ENCODE measurements around the gene HDAC4. TPM values are rescaled to one million over a fixed set of nuclear protein-coding genes. Genes with fewer than 3 reads are reported as not detected.

Gene HDAC4
- total and polyA plus RNA-seq, 9 of the 15 experiments (the other 6 are each of a cell fraction or from before 2014, with no cell fraction given), result 0.11 to 20.2 (median 4.0) TPM

- Histone ChIP-seq H3K9me3 (replicated peaks; ENCODE audit: control insufficient read depth, insufficient read depth, low read depth, low read length) (no peaks in the 10 kb centered on the region), H3K9ac (ENCODE audit: insufficient read depth in 1 of 2, low read depth in 2 of 2, low read length in 2 of 2) (no peak overlapping the region), H3K27ac (ENCODE audit: extremely low read depth, low read depth, low read length) (no peak overlapping the region), H3K4me3 (no peak overlapping the region), H3K4me2 (ENCODE audit: insufficient read depth, low read length) (no peak overlapping the region), H3K79me2 (ENCODE audit: control insufficient read depth, insufficient read depth, low read length) (no peaks in the 10 kb centered on the region), H3K4me1 (replicated peaks in 1 of 2; ENCODE audit: control insufficient read depth in 2 of 2, insufficient read depth in 2 of 2, low read length in 2 of 2) (no peaks in the 10 kb centered on the region; a peak in 2 of 5 replicates), H2AFZ (ENCODE audit: low read depth, low read length) (no peak overlapping the region), H4K20me1 (replicated peaks; ENCODE audit: control insufficient read depth, insufficient read depth, low read length) (no peaks in the 10 kb centered on the region), H3K36me3 (ENCODE audit: control insufficient read depth, insufficient read depth, low read length) (no peaks in the 10 kb centered on the region), H3K9me1 (ENCODE audit: control insufficient read depth, insufficient read depth, low read length) (no peaks in the 10 kb centered on the region), H3K27me3 (ENCODE audit: control insufficient read depth in 2 of 2, insufficient read depth in 2 of 2, low read length in 2 of 2) (no peaks in the 10 kb centered on the region)
- in situ Hi-C loops (cut with MboI), result no loop called here
- 93% methylated on average over 4 of the region's 10 CpGs for WGBS (ENCODE audit: insufficient coverage, low coverage, missing lambda C conversion rate)
- no TSS peak for BruUV-seq (replicated peaks)
- DNase-seq (ENCODE audit: extremely low read depth in 1 of 4, low spot score in 3 of 4), result no peak
- ChIA-PET CTCF (ENCODE audit: low intra/inter-chr PET ratio) (no interaction called here), POLR2A (no interaction called here)
- FAIRE-seq, result no peak
- no peak for TF ChIP-seq MCM2 (IDR thresholded peaks at IDR 0.05; ENCODE audit: low read depth)
- no peak for TF ChIP-seq POLR2AphosphoS2 (IDR thresholded peaks at IDR 0.05; ENCODE audit: low read length)
- ATAC-seq, result no peak
- intact Hi-C loops (cut with micrococcal nuclease), result no loop called here
Observed at GRCh38 chr2:239202836-239203235, 198.0 kb downstream of the HDAC4 start.

- CTCF ChIA-PET (ENCODE audit: low intra/inter-chr PET ratio), result no interaction called here
- intact Hi-C loops (cut with micrococcal nuclease), result no loop called here
- TF ChIP-seq FOS (IDR thresholded peaks at IDR 0.05; ENCODE audit: extremely low read depth, insufficient read length), result no peak
- no peak for TF ChIP-seq CCAR2 (IDR thresholded peaks at IDR 0.05; ENCODE audit: low read depth, low read length)
- no peak for TF ChIP-seq HBP1 (CRISPR knock-in tag; IDR thresholded peaks at IDR 0.05)
- TF ChIP-seq CBFA2T3 (IDR thresholded peaks at IDR 0.05), result no peak
- TF ChIP-seq MTA2 (IDR thresholded peaks at IDR 0.05; ENCODE audit: low read depth), result no peak
- no peak for TF ChIP-seq MED1 (CRISPR knock-in tag; IDR thresholded peaks at IDR 0.05; ENCODE audit: borderline replicate concordance)
- TF ChIP-seq ZNF785 (CRISPR knock-in tag; IDR thresholded peaks at IDR 0.05), result no peak
- no peak for TF ChIP-seq DIDO1 (tag; IDR thresholded peaks at IDR 0.05; ENCODE audit: low read depth)
- TF ChIP-seq ZNF253 (CRISPR knock-in tag; conservative IDR thresholded peaks at IDR 0.05), result no peak
- TF ChIP-seq HNRNPLL (IDR thresholded peaks at IDR 0.05; ENCODE audit: low read depth, low read length, poor library complexity, severe bottlenecking), result no peak
- TF ChIP-seq SUPT5H (IDR thresholded peaks at IDR 0.05), result no peak
- TF ChIP-seq GABPA (tag; conservative IDR thresholded peaks at IDR 0.05; ENCODE audit: low read depth), result no peak
- TF ChIP-seq KDM2B (CRISPR knock-in tag; IDR thresholded peaks at IDR 0.05), result no peak
- TF ChIP-seq ZNF79 (CRISPR knock-in tag; IDR thresholded peaks at IDR 0.05; ENCODE audit: low read depth), result no peak
- TF ChIP-seq NR4A1 (CRISPR knock-in tag; IDR thresholded peaks at IDR 0.05), result no peak
- no peak for TF ChIP-seq NR4A1 (tag; IDR thresholded peaks at IDR 0.05)
- TF ChIP-seq SIN3B (IDR thresholded peaks at IDR 0.05; ENCODE audit: low read depth), result no peak
- no peak for TF ChIP-seq TAL1 (IDR thresholded peaks at IDR 0.05)
- TF ChIP-seq KHSRP (IDR thresholded peaks at IDR 0.05), result no peak
Observed at GRCh38 chr2:239202343-239202742, 198.5 kb downstream of the HDAC4 start.

More at GRCh38 chr2:239202343-239202742, 198.5 kb downstream of the HDAC4 start:
- in situ Hi-C loops (cut with MboI), result no loop called here
- FAIRE-seq (no peak), DNase-seq (ENCODE audit: extremely low read depth in 1 of 4, low spot score in 3 of 4) (no peak), ATAC-seq (no peak)
- no peak overlapping the region for H2AFZ ChIP-seq (ENCODE audit: low read depth, low read length)
- H3K9me1 ChIP-seq (ENCODE audit: control insufficient read depth, insufficient read depth, low read length), result no peaks in the 10 kb centered on the region
- no peaks in the 10 kb centered on the region for H4K20me1 ChIP-seq (replicated peaks; ENCODE audit: control insufficient read depth, insufficient read depth, low read length)
- no peaks in the 10 kb centered on the region for H3K27me3 ChIP-seq (ENCODE audit: control insufficient read depth in 2 of 2, insufficient read depth in 2 of 2, low read length in 2 of 2)
- 88% methylated on average over 6 of the region's 12 CpGs for WGBS (ENCODE audit: insufficient coverage, low coverage, missing lambda C conversion rate)
- no peak overlapping the region for H3K4me2 ChIP-seq (ENCODE audit: insufficient read depth, low read length)
- H3K27ac ChIP-seq (ENCODE audit: extremely low read depth, low read depth, low read length), result no peak overlapping the region
- no peaks in the 10 kb centered on the region for H3K36me3 ChIP-seq (ENCODE audit: control insufficient read depth, insufficient read depth, low read length)
- POLR2A ChIA-PET, result no interaction called here
- no peaks in the 10 kb centered on the region for H3K79me2 ChIP-seq (ENCODE audit: control insufficient read depth, insufficient read depth, low read length)
- H3K9ac ChIP-seq (ENCODE audit: insufficient read depth in 1 of 2, low read depth in 2 of 2, low read length in 2 of 2), result no peak overlapping the region
- no peak overlapping the region for H3K4me3 ChIP-seq
- H3K9me3 ChIP-seq (replicated peaks; ENCODE audit: control insufficient read depth, insufficient read depth, low read depth, low read length), result no peaks in the 10 kb centered on the region
- H3K4me1 ChIP-seq (replicated peaks in 1 of 2; ENCODE audit: control insufficient read depth in 2 of 2, insufficient read depth in 2 of 2, low read length in 2 of 2), result no peaks in the 10 kb centered on the region; a peak in 2 of 5 replicates
- BruUV-seq (replicated peaks), result no TSS peak
